ENCODE data around the gene USP32. TPM values are rescaled to one million over a fixed set of nuclear protein-coding genes. Genes with fewer than 3 reads are reported as not detected.

USP32 gene
- total and polyA plus RNA-seq, 10 of the 15 experiments (the other 5 are each of a cell fraction or from before 2014, with no cell fraction given), result 7.8 to 37.3 (median 25.5) TPM

GRCh38 chr17:60361889-60362288 lies 30.0 kb downstream of the USP32 start:
- Histone ChIP-seq H3K9me3 (replicated peaks; ENCODE audit: control insufficient read depth, insufficient read depth, low read length) (no peaks in the 10 kb centered on the region; the same call in 2 of the 3 replicates), H3K4me2 (ENCODE audit: control insufficient read depth, insufficient read depth) (no peak overlapping the region), H3K36me3 (ENCODE audit: control insufficient read depth in 2 of 2, insufficient read depth in 2 of 2, low read length in 1 of 2) (no peaks in the 10 kb centered on the region), H2AFZ (ENCODE audit: control insufficient read depth, low read depth, low read length) (no peak overlapping the region), H3K27ac (ENCODE audit: control insufficient read depth, insufficient read depth) (no peak overlapping the region), H3K79me2 (ENCODE audit: control insufficient read depth, insufficient read depth, low read length) (no peaks in the 10 kb centered on the region; the same call in none of the 2 replicates), H3K4me1 (ENCODE audit: control insufficient read depth, insufficient read depth, low read length) (no peaks in the 10 kb centered on the region), H3K27me3 (replicated peaks in 1 of 2; ENCODE audit: control insufficient read depth in 2 of 2, insufficient read depth in 2 of 2, low read length in 1 of 2) (no peaks in the 10 kb centered on the region), H3K9ac (ENCODE audit: control insufficient read depth, insufficient read depth, low read length) (no peak overlapping the region), H4K20me1 (ENCODE audit: control insufficient read depth, insufficient read depth) (no peaks in the 10 kb centered on the region), H3K4me3 (no peak overlapping the region)
- intact Hi-C loops (cut with micrococcal nuclease; ENCODE audit: unreplicated experiment), result no loop called here
- DNase-seq (ENCODE audit: low read depth, low spot score), result no peak
- TF ChIP-seq ZNF217 (IDR thresholded peaks at IDR 0.05) (no peak), E2F4 (IDR thresholded peaks at IDR 0.05; ENCODE audit: low read depth, low read length) (no peak), ZBTB33 (IDR thresholded peaks at IDR 0.05) (no peak), E4F1 (IDR thresholded peaks at IDR 0.05; ENCODE audit: borderline replicate concordance, partially characterized antibody) (no peak), POU2F2 (IDR thresholded peaks at IDR 0.05; ENCODE audit: borderline replicate concordance, low read depth, low read length) (no peak), EED (IDR thresholded peaks at IDR 0.05; ENCODE audit: low read depth) (no peak), ZBED1 (IDR thresholded peaks at IDR 0.05; ENCODE audit: borderline replicate concordance) (no peak), MTA2 (IDR thresholded peaks at IDR 0.05; ENCODE audit: low read depth) (no peak), ZBTB4 (CRISPR knock-in tag; IDR thresholded peaks at IDR 0.05) (no peak), PAX5 (IDR thresholded peaks at IDR 0.05; ENCODE audit: borderline replicate concordance, low read depth, low read length) (no peak), ATF7 (IDR thresholded peaks at IDR 0.05; ENCODE audit: low read depth) (no peak), WRNIP1 (IDR thresholded peaks at IDR 0.05; ENCODE audit: borderline replicate concordance, low read depth, low read length) (no peak), EZH2 (IDR thresholded peaks at IDR 0.05; ENCODE audit: borderline replicate concordance, control insufficient read depth, low read depth, low read length) (no peak), CBX3 (IDR thresholded peaks at IDR 0.05; ENCODE audit: borderline replicate concordance, low read depth) (no peak), FOXK2 (IDR thresholded peaks at IDR 0.05) (no peak), SIN3A (IDR thresholded peaks at IDR 0.05; ENCODE audit: low read depth, low read length) (no peak), PML (IDR thresholded peaks at IDR 0.05; ENCODE audit: low read length) (no peak), ZNF274 (IDR thresholded peaks at IDR 0.05; ENCODE audit: insufficient read depth, insufficient read length) (no peak)
- BruUV-seq (replicated peaks), result no TSS peak
- WGBS (ENCODE audit: insufficient coverage, insufficient replicate concordance, low lambda C conversion rate, missing lambda C conversion rate), result 98% methylated on average over 2 of the region's 2 CpGs
- POLR2A ChIA-PET, result no interaction called here
- CTCF ChIA-PET, result no interaction called here
- SMC1A ChIA-PET (ENCODE audit: uncharacterized antibody, unreplicated experiment), result interaction anchor here (0.7 to 1.7 kb wide), 3 partner anchors 17 to 252 kb away, joined by 3 to 4 read pairs (median 3); no protein-coding TSS in a partner anchor
- RAD21 ChIA-PET (ENCODE audit: unreplicated experiment), result no interaction called here
- in situ Hi-C loops (cut with MboI), result no loop called here
- FAIRE-seq, result no peak
- ATAC-seq, result no peak

Data from GM12878 (cell line).